ENCODE data around the gene GATC. TPM values are rescaled to one million over a fixed set of nuclear protein-coding genes. Genes with fewer than 3 reads are reported as not detected.

Gene GATC
- total RNA-seq, 1 donor from 2014 or later = 28.0 TPM

DNA sequence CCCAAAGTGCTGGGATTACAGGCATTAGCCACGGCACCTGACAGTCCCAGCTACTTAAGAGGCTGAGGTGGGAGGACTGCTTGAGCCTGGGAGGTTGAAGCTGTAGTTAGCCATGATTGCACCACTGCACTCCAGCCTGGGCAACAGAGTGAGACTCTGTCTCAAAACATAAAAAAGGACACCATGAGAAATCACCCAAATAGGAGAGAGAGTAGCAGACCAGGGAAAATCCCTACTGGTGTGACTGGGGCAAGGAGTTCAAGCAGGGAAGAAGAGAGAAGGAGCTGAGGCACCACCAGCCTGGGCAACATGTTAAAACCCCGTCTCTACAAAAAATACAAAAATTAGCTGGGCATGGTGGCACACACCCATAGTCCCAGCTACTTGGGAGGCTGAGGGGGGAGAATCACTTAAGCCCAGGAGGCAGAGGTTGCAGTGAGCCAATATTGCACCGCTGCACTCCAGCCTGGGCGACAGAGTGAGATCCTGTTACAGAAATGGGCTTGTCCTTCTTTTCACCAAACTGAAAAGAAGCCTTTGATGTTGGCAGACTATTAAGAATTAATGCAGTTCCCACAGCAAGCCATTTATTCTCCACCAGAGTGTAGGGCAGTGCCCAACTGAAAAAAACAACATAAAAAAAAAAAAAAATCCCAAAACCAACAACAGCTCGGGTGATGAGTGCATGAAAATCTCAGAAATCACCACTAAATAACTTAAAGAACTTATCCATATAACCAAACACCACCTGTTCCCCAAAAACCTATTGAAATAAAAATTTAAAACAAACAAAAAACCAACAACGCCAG lies 27.8 kb downstream of the GATC start:
- H3K27me3 Mint-ChIP-seq = no peaks in the 10 kb centered on the region
- H3K36me3 Mint-ChIP-seq (ENCODE audit: insufficient read depth) = peaks cover 3% of the 10 kb centered on the region
- H3K27ac Mint-ChIP-seq = no peak overlapping the region
- TF ChIP-seq, protein P1, sequence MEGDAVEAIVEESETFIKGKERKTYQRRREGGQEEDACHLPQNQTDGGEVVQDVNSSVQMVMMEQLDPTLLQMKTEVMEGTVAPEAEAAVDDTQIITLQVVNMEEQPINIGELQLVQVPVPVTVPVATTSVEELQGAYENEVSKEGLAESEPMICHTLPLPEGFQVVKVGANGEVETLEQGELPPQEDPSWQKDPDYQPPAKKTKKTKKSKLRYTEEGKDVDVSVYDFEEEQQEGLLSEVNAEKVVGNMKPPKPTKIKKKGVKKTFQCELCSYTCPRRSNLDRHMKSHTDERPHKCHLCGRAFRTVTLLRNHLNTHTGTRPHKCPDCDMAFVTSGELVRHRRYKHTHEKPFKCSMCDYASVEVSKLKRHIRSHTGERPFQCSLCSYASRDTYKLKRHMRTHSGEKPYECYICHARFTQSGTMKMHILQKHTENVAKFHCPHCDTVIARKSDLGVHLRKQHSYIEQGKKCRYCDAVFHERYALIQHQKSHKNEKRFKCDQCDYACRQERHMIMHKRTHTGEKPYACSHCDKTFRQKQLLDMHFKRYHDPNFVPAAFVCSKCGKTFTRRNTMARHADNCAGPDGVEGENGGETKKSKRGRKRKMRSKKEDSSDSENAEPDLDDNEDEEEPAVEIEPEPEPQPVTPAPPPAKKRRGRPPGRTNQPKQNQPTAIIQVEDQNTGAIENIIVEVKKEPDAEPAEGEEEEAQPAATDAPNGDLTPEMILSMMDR (IDR thresholded peaks at IDR 0.05; ENCODE audit: unreplicated experiment) = no peak
- peaks cover 2% of the 10 kb centered on the region for H3K4me1 Mint-ChIP-seq (ENCODE audit: low read depth)
- H3K9me3 Mint-ChIP-seq (ENCODE audit: low read depth) = no peaks in the 10 kb centered on the region
- no peak overlapping the region for H3K4me3 Mint-ChIP-seq (ENCODE audit: low read depth)
- no peak for DNase-seq (ENCODE audit: low spot score, unreplicated experiment)

DNA sequence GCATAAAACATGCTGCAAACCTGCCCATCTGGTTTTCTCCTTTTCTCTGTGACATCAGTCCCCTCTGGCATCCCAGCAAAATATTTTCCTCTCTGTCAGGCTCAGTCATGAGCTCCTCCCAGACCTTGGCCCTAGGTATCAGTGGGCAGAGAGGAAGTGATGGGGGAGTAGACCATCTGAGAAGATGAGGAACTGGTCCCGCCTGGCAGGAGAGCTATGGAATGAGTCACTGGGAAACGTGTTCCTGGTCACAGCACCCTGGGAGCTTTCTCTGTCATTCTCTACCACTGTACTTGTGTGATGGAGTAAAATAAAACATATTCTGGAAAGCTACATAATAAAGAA lies 28.3 kb downstream of the GATC start:
- no peak for DNase-seq (ENCODE audit: low spot score, unreplicated experiment)
- Mint-ChIP-seq H3K27me3 (no peaks in the 10 kb centered on the region), H3K4me1 (ENCODE audit: low read depth) (peaks cover 2% of the 10 kb centered on the region), H3K27ac (no peak overlapping the region), H3K9me3 (ENCODE audit: low read depth) (no peaks in the 10 kb centered on the region), H3K4me3 (ENCODE audit: low read depth) (no peak overlapping the region), H3K36me3 (ENCODE audit: insufficient read depth) (peaks cover 3% of the 10 kb centered on the region)
- TF ChIP-seq, protein P1 (IDR thresholded peaks at IDR 0.05; ENCODE audit: unreplicated experiment) = no peak

DNA sequence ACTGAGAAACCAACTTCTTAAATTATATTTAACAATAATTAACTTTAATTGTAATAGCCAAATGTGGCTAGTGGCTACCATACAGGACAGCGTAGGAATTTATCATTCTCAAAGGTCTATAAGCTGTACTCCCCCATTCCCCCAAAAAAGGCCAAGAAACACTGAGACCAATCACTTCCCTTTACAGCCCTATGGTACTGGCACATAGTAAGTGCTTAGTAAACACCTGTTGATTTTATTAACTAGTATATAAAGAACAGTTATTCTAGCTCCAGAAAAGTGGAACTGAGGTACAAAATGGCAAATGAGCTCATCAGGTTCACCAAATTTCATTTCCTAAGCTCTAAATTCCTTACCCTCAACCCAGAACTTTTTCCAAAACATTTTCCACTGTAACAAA lies 29.4 kb downstream of the GATC start:
- H3K9me3 Mint-ChIP-seq (ENCODE audit: low read depth) = no peaks in the 10 kb centered on the region
- no peaks in the 10 kb centered on the region for H3K4me1 Mint-ChIP-seq (ENCODE audit: low read depth)
- peaks cover 2% of the 10 kb centered on the region for H3K36me3 Mint-ChIP-seq (ENCODE audit: insufficient read depth)
- H3K4me3 Mint-ChIP-seq (ENCODE audit: low read depth) = no peak overlapping the region
- DNase-seq (ENCODE audit: low spot score, unreplicated experiment) = no peak
- TF ChIP-seq, protein P1 (IDR thresholded peaks at IDR 0.05; ENCODE audit: unreplicated experiment) = no peak
- H3K27me3 Mint-ChIP-seq = no peaks in the 10 kb centered on the region
- no peak overlapping the region for H3K27ac Mint-ChIP-seq

DNA sequence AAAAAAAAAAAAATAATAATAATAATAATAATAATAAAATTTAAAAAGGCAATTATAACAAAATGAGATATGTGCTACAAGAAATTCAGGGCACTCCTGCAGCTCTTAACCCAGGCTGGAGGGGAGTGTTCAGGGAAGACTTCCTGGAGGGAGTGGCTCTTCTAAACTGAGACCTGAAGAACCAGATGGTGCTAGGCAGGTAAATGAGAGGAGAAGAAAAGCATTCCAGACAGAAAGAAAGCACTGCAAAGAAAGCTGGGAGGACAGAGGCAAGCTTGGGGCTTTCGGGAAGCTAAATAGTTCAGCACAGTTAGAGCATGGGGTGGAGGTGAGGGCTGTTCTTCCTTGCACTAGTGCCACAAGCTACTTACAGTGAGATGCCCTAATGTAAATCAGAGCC lies 33.2 kb downstream of the GATC start:
- peak overlapping the region; percentile 73 for H3K27ac Mint-ChIP-seq
- no peaks in the 10 kb centered on the region for H3K9me3 Mint-ChIP-seq (ENCODE audit: low read depth)
- peaks cover 2% of the 10 kb centered on the region for H3K36me3 Mint-ChIP-seq (ENCODE audit: insufficient read depth)
- no peaks in the 10 kb centered on the region for H3K4me1 Mint-ChIP-seq (ENCODE audit: low read depth)
- no peak for DNase-seq (ENCODE audit: low spot score, unreplicated experiment)
- no peak overlapping the region for H3K4me3 Mint-ChIP-seq (ENCODE audit: low read depth)
- H3K27me3 Mint-ChIP-seq = no peaks in the 10 kb centered on the region
- TF ChIP-seq, protein P1 (IDR thresholded peaks at IDR 0.05; ENCODE audit: unreplicated experiment) = no peak

DNA sequence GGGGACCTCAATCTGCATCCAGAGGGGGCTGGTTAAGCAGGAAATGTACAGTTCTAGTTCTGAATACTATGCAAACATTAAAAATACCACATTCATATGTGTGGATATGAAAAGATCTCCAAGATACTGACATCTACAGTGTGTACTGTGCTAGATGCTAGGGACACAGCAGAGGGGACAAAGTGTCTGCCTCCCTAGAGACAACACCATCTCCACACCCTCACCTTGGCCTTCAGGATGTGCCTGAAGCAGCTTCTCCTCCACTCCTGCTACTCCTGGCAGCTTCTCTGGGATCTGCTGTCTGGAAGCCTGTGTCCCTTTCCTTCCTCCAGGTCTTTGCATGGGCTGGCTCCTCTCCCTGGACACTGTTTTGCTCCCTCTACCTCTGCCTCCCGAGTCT lies 34.0 kb downstream of the GATC start:
- Mint-ChIP-seq H3K36me3 (ENCODE audit: insufficient read depth) (peaks cover 2% of the 10 kb centered on the region), H3K9me3 (ENCODE audit: low read depth) (no peaks in the 10 kb centered on the region), H3K4me1 (ENCODE audit: low read depth) (no peaks in the 10 kb centered on the region), H3K4me3 (ENCODE audit: low read depth) (no peak overlapping the region), H3K27me3 (no peaks in the 10 kb centered on the region), H3K27ac (no peak overlapping the region)
- DNase-seq (ENCODE audit: low spot score, unreplicated experiment) = no peak
- TF ChIP-seq, protein P1 (IDR thresholded peaks at IDR 0.05; ENCODE audit: unreplicated experiment) = no peak
